ENCODE measurements around the gene ZNF662. TPM values are rescaled to one million over a fixed set of nuclear protein-coding genes. Genes with fewer than 3 reads are reported as not detected.

ZNF662 gene
- total RNA-seq, 4 donors from 2014 or later, result 12.7 to 34.4 (median 12.9) TPM

DNA sequence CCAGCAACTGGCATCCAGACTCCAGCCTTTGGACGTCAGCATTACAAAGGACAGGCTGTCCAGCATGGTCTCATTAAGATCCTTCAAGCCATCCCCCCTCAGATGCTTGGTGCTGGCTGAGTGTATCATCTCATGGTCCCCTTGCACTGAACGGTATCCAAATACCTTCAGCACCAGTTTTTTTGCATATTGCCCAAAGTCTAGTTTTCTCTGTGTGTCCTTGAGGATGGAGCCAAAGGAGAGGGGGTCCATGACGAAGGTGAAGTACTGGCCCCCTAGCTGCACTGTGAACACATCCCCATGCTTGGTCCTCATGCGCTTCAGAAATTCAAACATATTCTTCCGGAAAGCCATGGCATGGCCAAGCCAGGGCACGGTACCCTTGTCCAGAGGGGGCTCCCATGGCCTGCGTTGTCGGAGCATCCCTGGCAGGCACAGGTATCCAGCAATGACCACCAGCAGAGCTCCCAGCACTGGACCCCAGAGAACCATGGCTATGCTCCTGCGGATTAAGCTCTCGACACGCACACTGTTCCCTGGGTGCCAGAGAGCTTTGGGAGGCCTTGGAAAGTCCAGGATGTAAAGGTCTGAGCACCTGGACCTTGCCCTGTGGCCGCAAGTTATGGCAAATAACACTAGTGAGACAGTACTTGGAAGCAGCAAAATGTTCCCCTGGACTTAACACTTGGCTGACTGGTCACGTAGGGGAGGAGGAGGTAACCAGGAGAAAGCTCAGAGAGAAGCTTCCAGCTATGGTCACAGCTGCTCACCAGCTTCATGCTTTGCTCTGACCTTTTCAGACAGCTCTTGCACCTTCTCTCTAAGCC, 30.4 kb upstream of the ZNF662 start, which contains the start of gene CYP8B1:
Gene CYP8B1 (minus strand): TSS at position 555 of the 827 bp plus-strand sequence. CDS start 63 bp downstream, at position 492.
- Histone ChIP-seq H3K36me3 (no peaks in the 10 kb centered on the region), H3K27ac (no peak within 1 kb of the TSS), H3K27me3 (no peaks in the 10 kb centered on the region), H3K9me3 (no peaks in the 10 kb centered on the region), H3K4me1 (peaks cover 4% of the 10 kb centered on the region), H3K4me3 (no peak within 1 kb of the TSS)
- no peak for DNase-seq (ENCODE audit: low spot score in 2 of 2)
- WGBS, result 82% methylated on average over 13 of the region's 13 CpGs
- TF ChIP-seq EP300 (IDR thresholded peaks at IDR 0.05), result no peak
- TF ChIP-seq POLR2AphosphoS5 (IDR thresholded peaks at IDR 0.05), result no peak
- no peak for TF ChIP-seq POLR2A (IDR thresholded peaks at IDR 0.05)
- TF ChIP-seq, protein P1, sequence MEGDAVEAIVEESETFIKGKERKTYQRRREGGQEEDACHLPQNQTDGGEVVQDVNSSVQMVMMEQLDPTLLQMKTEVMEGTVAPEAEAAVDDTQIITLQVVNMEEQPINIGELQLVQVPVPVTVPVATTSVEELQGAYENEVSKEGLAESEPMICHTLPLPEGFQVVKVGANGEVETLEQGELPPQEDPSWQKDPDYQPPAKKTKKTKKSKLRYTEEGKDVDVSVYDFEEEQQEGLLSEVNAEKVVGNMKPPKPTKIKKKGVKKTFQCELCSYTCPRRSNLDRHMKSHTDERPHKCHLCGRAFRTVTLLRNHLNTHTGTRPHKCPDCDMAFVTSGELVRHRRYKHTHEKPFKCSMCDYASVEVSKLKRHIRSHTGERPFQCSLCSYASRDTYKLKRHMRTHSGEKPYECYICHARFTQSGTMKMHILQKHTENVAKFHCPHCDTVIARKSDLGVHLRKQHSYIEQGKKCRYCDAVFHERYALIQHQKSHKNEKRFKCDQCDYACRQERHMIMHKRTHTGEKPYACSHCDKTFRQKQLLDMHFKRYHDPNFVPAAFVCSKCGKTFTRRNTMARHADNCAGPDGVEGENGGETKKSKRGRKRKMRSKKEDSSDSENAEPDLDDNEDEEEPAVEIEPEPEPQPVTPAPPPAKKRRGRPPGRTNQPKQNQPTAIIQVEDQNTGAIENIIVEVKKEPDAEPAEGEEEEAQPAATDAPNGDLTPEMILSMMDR (IDR thresholded peaks at IDR 0.05), result no peak

- no peak overlapping the region for H3K4me3 ChIP-seq
- 58% methylated on average over 1 of the region's 1 CpG for WGBS
- H3K27me3 ChIP-seq, result no peaks in the 10 kb centered on the region
- H3K27ac ChIP-seq, result no peak overlapping the region
- H3K36me3 ChIP-seq, result no peaks in the 10 kb centered on the region
- no peak for DNase-seq (ENCODE audit: low spot score in 2 of 2)
- no peaks in the 10 kb centered on the region for H3K9me3 ChIP-seq
- TF ChIP-seq POLR2A (IDR thresholded peaks at IDR 0.05), result no peak
- TF ChIP-seq EP300 (IDR thresholded peaks at IDR 0.05), result no peak
- TF ChIP-seq POLR2AphosphoS5 (IDR thresholded peaks at IDR 0.05), result no peak
- TF ChIP-seq, protein P1 (IDR thresholded peaks at IDR 0.05), result no peak
- peaks cover 8% of the 10 kb centered on the region for H3K4me1 ChIP-seq
These were observed 29.5 kb upstream of the ZNF662 start for GRCh38 chr3:42876401-42876800.

GRCh38 chr3:42876940-42877720, 28.8 kb upstream of the ZNF662 start:
- peaks cover 4% of the 10 kb centered on the region for H3K4me1 ChIP-seq
- 79% methylated on average over 7 of the region's 7 CpGs for WGBS
- no peaks in the 10 kb centered on the region for H3K36me3 ChIP-seq
- no peaks in the 10 kb centered on the region for H3K9me3 ChIP-seq
- TF ChIP-seq POLR2AphosphoS5 (IDR thresholded peaks at IDR 0.05), result no peak
- no peak for TF ChIP-seq EP300 (IDR thresholded peaks at IDR 0.05)
- no peak for TF ChIP-seq POLR2A (IDR thresholded peaks at IDR 0.05)
- TF ChIP-seq, protein P1 (IDR thresholded peaks at IDR 0.05), result no peak
- H3K4me3 ChIP-seq, result no peak overlapping the region
- no peak overlapping the region for H3K27ac ChIP-seq
- no peak for DNase-seq (ENCODE audit: low spot score in 2 of 2)
- H3K27me3 ChIP-seq, result no peaks in the 10 kb centered on the region

DNA sequence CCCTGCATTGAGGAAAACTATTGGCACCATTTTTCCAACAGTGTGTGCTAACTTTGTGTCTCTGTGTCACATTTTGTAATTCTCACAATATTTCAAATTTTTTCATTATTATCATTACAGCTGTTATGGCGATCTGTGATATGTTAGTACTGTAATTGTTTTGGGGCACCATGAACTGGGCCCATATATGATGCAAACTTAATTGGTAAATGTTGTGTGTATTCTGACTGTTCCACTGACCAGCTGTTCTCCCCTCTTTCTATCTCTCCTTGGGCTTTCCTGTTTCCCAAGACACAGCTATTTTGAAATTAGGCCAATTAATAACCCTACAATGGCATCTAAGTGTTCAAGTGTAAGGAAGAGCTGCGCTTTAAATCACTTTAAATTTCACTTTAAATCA, 28.1 kb upstream of the ZNF662 start:
- DNase-seq (ENCODE audit: low spot score in 2 of 2), result no peak
- Histone ChIP-seq H3K4me3 (no peak overlapping the region), H3K36me3 (no peaks in the 10 kb centered on the region), H3K9me3 (no peaks in the 10 kb centered on the region), H3K27me3 (no peaks in the 10 kb centered on the region), H3K27ac (no peak overlapping the region), H3K4me1 (peaks cover 4% of the 10 kb centered on the region)
- WGBS, result 89% methylated on average over 2 of the region's 2 CpGs
- TF ChIP-seq POLR2AphosphoS5 (IDR thresholded peaks at IDR 0.05) (no peak), EP300 (IDR thresholded peaks at IDR 0.05) (no peak), POLR2A (IDR thresholded peaks at IDR 0.05) (no peak)
- TF ChIP-seq, protein P1 (IDR thresholded peaks at IDR 0.05), result no peak

DNA sequence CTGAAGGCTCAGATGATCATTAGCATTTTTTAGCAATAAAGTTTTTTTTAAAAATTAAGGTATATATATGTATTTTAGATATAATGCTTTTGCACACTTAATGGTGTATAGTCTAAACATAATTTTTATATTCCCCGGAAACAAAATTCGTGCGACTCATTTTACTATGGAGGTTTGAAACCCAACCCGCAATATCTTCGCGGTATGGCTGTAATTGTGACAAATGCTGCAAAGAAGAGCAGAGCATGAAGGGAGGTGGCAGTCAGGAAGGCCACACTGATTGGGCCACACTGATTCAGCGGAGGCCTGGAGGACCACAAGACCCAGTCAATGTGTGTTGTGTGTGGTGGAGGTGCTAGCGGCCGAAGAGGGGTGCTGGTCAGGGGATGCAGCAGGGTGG, 25.8 kb upstream of the ZNF662 start:
- Histone ChIP-seq H3K4me1 (peaks cover 4% of the 10 kb centered on the region), H3K27me3 (no peaks in the 10 kb centered on the region), H3K36me3 (no peaks in the 10 kb centered on the region), H3K27ac (no peak overlapping the region), H3K4me3 (peak overlapping the region; percentile 60), H3K9me3 (no peaks in the 10 kb centered on the region)
- DNase-seq (ENCODE audit: low spot score in 2 of 2), result no peak
- 86% methylated on average over 9 of the region's 9 CpGs for WGBS
- TF ChIP-seq, protein P1 (IDR thresholded peaks at IDR 0.05), result no peak
- TF ChIP-seq POLR2AphosphoS5 (IDR thresholded peaks at IDR 0.05), result no peak
- no peak for TF ChIP-seq POLR2A (IDR thresholded peaks at IDR 0.05)
- TF ChIP-seq EP300 (IDR thresholded peaks at IDR 0.05), result no peak
